ELR (cell line): ENCODE data around the gene ALCAM.
A peak's percentile ranks its signal among the peaks of the same experiment; 100 is the strongest.
"Not testable (repeated sequence)": the region's sequence is repeated elsewhere in the genome, so short reads cannot be mapped to it uniquely, and the experiment has no call there.

ENCODE experiments used
- DNase-seq: peaks from one replicate; pipeline ENCODE4 v3.0.0-alpha.2; 2015; ENCODE audit warnings: low read depth

The ALCAM gene

GRCh38 chr3:105388176-105388575 is 21.5 kb downstream of the ALCAM start:
- no peak for DNase-seq

- not testable (repeated sequence) for DNase-seq
Measured at GRCh38 chr3:105389759-105390158, 23.1 kb downstream of the ALCAM start.

GRCh38 chr3:105392598-105392997 is 25.9 kb downstream of the ALCAM start:
- DNase-seq: not testable (repeated sequence)

GRCh38 chr3:105394177-105394576 is 27.5 kb downstream of the ALCAM start:
- DNase-seq: peak; percentile 57

- no peak for DNase-seq
Measured at GRCh38 chr3:105397974-105398373, 31.3 kb downstream of the ALCAM start.

GRCh38 chr3:105398437-105398836 is 31.7 kb downstream of the ALCAM start:
- no peak for DNase-seq

GRCh38 chr3:105399062-105399461 is 32.4 kb downstream of the ALCAM start:
- no peak for DNase-seq

GRCh38 chr3:105399611-105400010 is 32.9 kb downstream of the ALCAM start:
- no peak for DNase-seq

GRCh38 chr3:105401254-105401653 is 34.5 kb downstream of the ALCAM start:
- peak; percentile 16 for DNase-seq

GRCh38 chr3:105401691-105402149 is 35.0 kb downstream of the ALCAM start:
- DNase-seq: peak; percentile 80

- DNase-seq: peak; percentile 79
Measured at GRCh38 chr3:105402287-105402801, 35.6 kb downstream of the ALCAM start.

- not testable (repeated sequence) for DNase-seq
Measured at GRCh38 chr3:105403034-105403433, 36.3 kb downstream of the ALCAM start.

GRCh38 chr3:105406268-105406667 is 39.6 kb downstream of the ALCAM start:
- DNase-seq: no peak

GRCh38 chr3:105409364-105409763 is 42.7 kb downstream of the ALCAM start:
- peak; percentile 61 for DNase-seq

- no peak for DNase-seq
Measured at GRCh38 chr3:105413343-105413887, 46.7 kb downstream of the ALCAM start.

GRCh38 chr3:105414841-105415240 is 48.1 kb downstream of the ALCAM start:
- DNase-seq: no peak

GRCh38 chr3:105415951-105416350 is 49.2 kb downstream of the ALCAM start:
- peak; percentile 52 for DNase-seq

GRCh38 chr3:105417525-105418289 is 51.0 kb downstream of the ALCAM start:
- peak; percentile 72 for DNase-seq

- no peak for DNase-seq
Measured at GRCh38 chr3:105422645-105423044, 55.9 kb downstream of the ALCAM start.

GRCh38 chr3:105423397-105423796 is 56.7 kb downstream of the ALCAM start:
- DNase-seq: no peak

- DNase-seq: no peak
Measured at GRCh38 chr3:105424412-105425152, 57.9 kb downstream of the ALCAM start.

GRCh38 chr3:105425153-105425502 is 58.4 kb downstream of the ALCAM start:
- DNase-seq: no peak

- no peak for DNase-seq
Measured at GRCh38 chr3:105427332-105427731, 60.6 kb downstream of the ALCAM start.
